ENCODE measurements around the gene IL4R. TPM values are rescaled to one million over a fixed set of nuclear protein-coding genes. Genes with fewer than 3 reads are reported as not detected.
A peak's percentile ranks its signal among the peaks of the same experiment; 100 is the strongest.

IL4R gene
- total and polyA plus RNA-seq, 10 of the 15 experiments (the other 5 are each of a cell fraction or from before 2014, with no cell fraction given) = 2.6 to 70.4 (median 36.6) TPM

- Histone ChIP-seq H3K9ac (ENCODE audit: control insufficient read depth, insufficient read depth, low read length) (peak overlapping the region; percentile 90), H3K27ac (ENCODE audit: control insufficient read depth, insufficient read depth) (peak overlapping the region; percentile 82; the same call in 1 of the 2 replicates), H3K4me3 (peak overlapping the region; percentile 80), H4K20me1 (ENCODE audit: control insufficient read depth, insufficient read depth) (peaks cover 5% of the 10 kb centered on the region; the same call in 1 of the 2 replicates), H3K36me3 (ENCODE audit: control insufficient read depth in 2 of 2, insufficient read depth in 2 of 2, low read length in 1 of 2) (no peaks in the 10 kb centered on the region), H3K4me1 (ENCODE audit: control insufficient read depth, insufficient read depth, low read length) (peaks cover 30% of the 10 kb centered on the region), H2AFZ (ENCODE audit: control insufficient read depth, low read depth, low read length) (no peak overlapping the region), H3K79me2 (ENCODE audit: control insufficient read depth, insufficient read depth, low read length) (peaks cover 58% of the 10 kb centered on the region), H3K4me2 (ENCODE audit: control insufficient read depth, insufficient read depth) (peak overlapping the region; percentile 52), H3K27me3 (replicated peaks in 1 of 2; ENCODE audit: control insufficient read depth in 2 of 2, insufficient read depth in 2 of 2, low read length in 1 of 2) (0 out of 4 replicates have a peak, but pooled peaks cover 0 to 2% of the 10 kb centered on the region in 2 experiments), H3K9me3 (replicated peaks; ENCODE audit: control insufficient read depth, insufficient read depth, low read length) (no peaks in the 10 kb centered on the region)
- no TSS peak for BruUV-seq (replicated peaks)
- CTCF ChIA-PET = interaction anchor here (0.9 to 9.0 kb wide), 8 partner anchors 40 to 140 kb away, joined by 3 to 119 read pairs (median 4); no protein-coding TSS in a partner anchor
- no peak for TF ChIP-seq IRF4 (IDR thresholded peaks at IDR 0.05; ENCODE audit: low read depth, low read length)
- ATAC-seq (no peak), FAIRE-seq (no peak), DNase-seq (ENCODE audit: low read depth, low spot score) (no peak)
- POLR2A ChIA-PET = interaction anchor here (0.9 to 1.5 kb wide), 5 partner anchors 40 to 82 kb away, joined by 3 to 4 read pairs (median 3); no protein-coding TSS in a partner anchor
- SMC1A ChIA-PET (ENCODE audit: uncharacterized antibody, unreplicated experiment) = interaction anchor here (2.6 to 9.6 kb wide), 5 partner anchors 31 to 115 kb away, joined by 7 to 88 read pairs (median 62); no protein-coding TSS in a partner anchor
- in situ Hi-C loops (cut with MboI) (loop anchor here (5.0 kb wide), 1 partner anchor 78 kb away; no protein-coding TSS in a partner anchor), intact Hi-C loops (cut with micrococcal nuclease; ENCODE audit: unreplicated experiment) (loop anchor here (1.0 to 5.0 kb wide), 3 partner anchors 48 to 80 kb away; partner anchors contain the start of gene NSMCE1)
- RAD21 ChIA-PET (ENCODE audit: unreplicated experiment) = interaction anchor here (2.0 to 8.3 kb wide), 4 partner anchors 30 to 79 kb away, joined by 6 to 93 read pairs (median 26); no protein-coding TSS in a partner anchor
- WGBS (ENCODE audit: insufficient coverage, insufficient replicate concordance, low lambda C conversion rate, missing lambda C conversion rate) = 21% methylated on average over 2 of the region's 2 CpGs
Observed at GRCh38 chr16:27314986-27315332, 1.2 kb downstream of the IL4R start.

- in situ Hi-C loops (cut with MboI) = loop anchor here (5.0 kb wide), 1 partner anchor 78 kb away; no protein-coding TSS in a partner anchor
- SMC1A ChIA-PET (ENCODE audit: uncharacterized antibody, unreplicated experiment) = interaction anchor here (1.1 to 9.6 kb wide), 6 partner anchors 31 to 116 kb away, joined by 5 to 88 read pairs (median 44); no protein-coding TSS in a partner anchor
- H3K27ac ChIP-seq (ENCODE audit: control insufficient read depth, insufficient read depth) = peak overlapping the region; percentile 13
- ATAC-seq = peak; percentile 38
- H4K20me1 ChIP-seq (ENCODE audit: control insufficient read depth, insufficient read depth) = peaks cover 5% of the 10 kb centered on the region; the same call in 1 of the 2 replicates
- H3K4me1 ChIP-seq (ENCODE audit: control insufficient read depth, insufficient read depth, low read length) = peaks cover 30% of the 10 kb centered on the region
- CTCF ChIA-PET = interaction anchor here (0.7 to 9.0 kb wide), 14 partner anchors 13 to 145 kb away, joined by 3 to 119 read pairs (median 4); no protein-coding TSS in a partner anchor
- 21% methylated on average over 9 of the region's 9 CpGs for WGBS (ENCODE audit: insufficient coverage, insufficient replicate concordance, low lambda C conversion rate, missing lambda C conversion rate)
- no peaks in the 10 kb centered on the region for H3K36me3 ChIP-seq (ENCODE audit: control insufficient read depth in 2 of 2, insufficient read depth in 2 of 2, low read length in 1 of 2)
- POLR2A ChIA-PET = interaction anchor here (0.9 to 2.0 kb wide), 6 partner anchors 40 to 81 kb away, joined by 3 to 6 read pairs (median 4); no protein-coding TSS in a partner anchor
- no peak for DNase-seq (ENCODE audit: low read depth, low spot score)
- H3K4me3 ChIP-seq = peak overlapping the region; percentile 80
- H3K27me3 ChIP-seq (replicated peaks in 1 of 2; ENCODE audit: control insufficient read depth in 2 of 2, insufficient read depth in 2 of 2, low read length in 1 of 2) = 0 out of 4 replicates have a peak, but pooled peaks cover 0 to 2% of the 10 kb centered on the region in 2 experiments
- FAIRE-seq = no peak
- TSS peak; percentile 46 for BruUV-seq (replicated peaks)
- peaks cover 61% of the 10 kb centered on the region for H3K79me2 ChIP-seq (ENCODE audit: control insufficient read depth, insufficient read depth, low read length)
- H3K9ac ChIP-seq (ENCODE audit: control insufficient read depth, insufficient read depth, low read length) = peak overlapping the region; percentile 90
- RAD21 ChIA-PET (ENCODE audit: unreplicated experiment) = interaction anchor here (1.7 to 8.3 kb wide), 6 partner anchors 30 to 90 kb away, joined by 5 to 93 read pairs (median 12); no protein-coding TSS in a partner anchor
- intact Hi-C loops (cut with micrococcal nuclease; ENCODE audit: unreplicated experiment) = loop anchor here (1.0 to 5.0 kb wide), 3 partner anchors 48 to 80 kb away; partner anchors contain the start of gene NSMCE1
- H2AFZ ChIP-seq (ENCODE audit: control insufficient read depth, low read depth, low read length) = no peak overlapping the region
- no peaks in the 10 kb centered on the region for H3K9me3 ChIP-seq (replicated peaks; ENCODE audit: control insufficient read depth, insufficient read depth, low read length)
- H3K4me2 ChIP-seq (ENCODE audit: control insufficient read depth, insufficient read depth) = peak overlapping the region; percentile 52
- no peak for TF ChIP-seq ZBTB4 (CRISPR knock-in tag; IDR thresholded peaks at IDR 0.05)
- peak; percentile 25 to 28 (median 27); a peak in 4 of 6 replicates for TF ChIP-seq CTCF (IDR thresholded peaks at IDR 0.05 in 2 of 3, conservative IDR thresholded peaks at IDR 0.05 in 1 of 3; ENCODE audit: control insufficient read depth in 2 of 3, extremely low read depth in 1 of 3, insufficient read depth in 1 of 3, low read depth in 3 of 3, low read length in 3 of 3)
- TF ChIP-seq ZNF274 (IDR thresholded peaks at IDR 0.05; ENCODE audit: insufficient read depth, insufficient read length) = no peak
- TF ChIP-seq TCF7 (IDR thresholded peaks at IDR 0.05; ENCODE audit: borderline replicate concordance) = no peak
- no peak for TF ChIP-seq MXI1 (IDR thresholded peaks at IDR 0.05; ENCODE audit: low read depth, low read length)
- TF ChIP-seq RAD21 (IDR thresholded peaks at IDR 0.05; ENCODE audit: insufficient read depth, low read depth, low read length) = no peak
- no peak for TF ChIP-seq FOS (IDR thresholded peaks at IDR 0.05; ENCODE audit: borderline replicate concordance, extremely low read depth, insufficient read length)
Observed at GRCh38 chr16:27315333-27316037, 1.7 kb downstream of the IL4R start.
